Effector CD4-positive, alpha-beta T cell (primary cell): ENCODE measurements around the gene KCNC3.

Experiments used
- DNase-seq: peaks from one replicate; pipeline ENCODE4 v3.0.0-alpha.2; 2020

The KCNC3 gene

DNA sequence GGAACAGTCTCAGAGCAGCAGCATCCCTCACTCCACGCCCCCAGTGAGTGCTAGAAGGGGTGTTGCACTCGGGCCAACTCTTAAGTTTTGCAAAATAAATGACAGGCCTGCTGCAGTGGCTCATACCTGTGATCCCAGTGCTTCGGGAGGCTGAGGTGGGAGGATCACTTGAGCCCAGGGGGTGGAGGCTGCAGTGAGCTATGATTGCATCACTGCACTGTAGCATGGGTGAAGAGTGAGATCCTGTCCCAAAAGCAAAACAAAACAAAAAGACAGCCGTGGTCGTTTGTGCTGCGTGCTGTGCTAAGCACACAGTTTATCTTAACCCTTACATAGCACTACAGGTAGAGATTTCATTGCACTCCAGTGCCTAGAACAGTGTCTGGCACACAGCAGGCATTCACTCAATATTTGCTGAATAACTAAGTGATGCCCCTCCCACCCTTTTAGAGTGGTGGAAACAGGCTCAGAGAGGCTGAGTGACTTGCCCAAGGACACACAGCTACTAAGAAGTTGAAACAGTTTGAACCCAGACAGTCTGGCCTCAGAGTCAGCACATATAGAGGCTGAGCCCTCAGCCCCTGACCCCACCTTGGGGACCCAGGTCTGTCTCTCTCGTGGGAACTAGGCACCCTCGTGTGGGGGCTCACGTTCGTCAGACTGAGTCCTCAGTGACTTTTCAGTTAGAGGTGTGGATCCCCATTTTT lies 18.3 kb downstream of the KCNC3 start:
- DNase-seq, result no peak

DNA sequence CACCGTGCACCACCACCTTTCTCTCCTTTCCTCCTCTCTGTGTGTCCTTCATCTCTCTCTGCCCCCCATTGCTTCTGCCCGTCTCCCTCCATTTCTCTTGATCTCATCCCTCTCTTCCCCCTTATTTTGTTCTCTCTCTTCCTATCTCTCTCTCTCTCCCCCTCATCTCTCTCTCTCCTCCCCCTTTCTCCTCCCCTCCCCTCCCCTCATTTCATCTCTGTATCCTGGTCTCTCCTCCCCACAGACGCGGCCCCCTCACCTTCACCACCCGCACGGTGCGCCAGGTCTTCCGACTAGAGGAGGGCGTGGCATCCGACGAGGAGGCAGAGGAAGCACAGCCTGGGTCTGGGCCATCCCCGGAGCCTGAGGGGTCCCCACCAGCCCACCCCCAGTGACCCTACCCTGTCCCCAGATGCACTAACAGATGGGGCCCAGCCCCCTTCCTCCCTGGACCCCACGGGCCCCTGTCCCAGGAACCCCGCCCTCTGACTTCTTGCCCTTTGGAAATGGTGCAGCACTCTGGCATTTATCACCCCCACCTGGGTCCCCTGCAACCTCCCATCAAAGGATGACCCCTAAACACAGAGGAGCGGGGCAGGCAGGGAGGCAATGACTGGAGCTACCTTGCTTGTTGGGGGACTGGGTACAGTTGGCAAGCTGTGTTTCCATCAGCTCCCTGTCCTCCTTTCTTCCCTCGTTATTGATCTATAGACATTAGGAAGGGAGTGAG lies 19.6 kb downstream of the KCNC3 start:
- DNase-seq, result no peak

DNA sequence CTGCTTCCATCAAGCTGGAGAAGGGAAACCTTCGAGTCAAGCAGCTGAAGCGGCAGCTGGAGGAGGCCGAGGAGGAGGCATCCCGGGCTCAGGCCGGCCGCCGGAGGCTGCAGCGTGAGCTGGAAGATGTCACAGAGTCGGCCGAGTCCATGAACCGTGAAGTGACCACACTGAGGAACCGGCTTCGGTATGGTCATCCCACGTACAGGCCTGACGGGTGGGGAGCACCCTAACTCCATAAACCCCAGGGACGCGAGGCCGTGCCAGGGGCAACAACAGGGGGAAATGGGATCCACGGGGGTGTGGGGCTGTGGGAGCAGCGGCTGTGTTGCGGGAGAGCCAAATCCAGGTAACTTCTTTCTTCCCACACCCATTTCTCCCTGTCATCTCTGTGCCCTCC lies 20.2 kb downstream of the KCNC3 start:
- no peak for DNase-seq

DNA sequence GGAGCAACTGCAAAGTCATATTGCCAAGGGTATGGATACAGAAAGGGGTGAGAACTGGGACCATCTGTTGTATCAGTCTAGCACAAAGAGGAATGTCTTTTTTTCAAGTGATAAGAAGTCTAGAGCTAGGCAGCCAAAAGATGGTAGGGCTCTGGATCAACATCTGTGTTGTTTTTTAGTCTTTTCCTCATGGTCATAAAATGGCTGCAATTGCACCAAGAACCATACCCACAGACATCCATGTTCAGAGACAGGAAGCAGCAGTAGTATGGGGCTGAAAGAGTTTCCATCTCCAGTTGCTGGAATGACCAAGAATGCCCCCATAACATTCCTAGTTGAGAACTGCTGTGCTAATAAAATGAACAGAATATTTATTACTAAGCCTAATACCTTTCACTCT lies 25.6 kb downstream of the KCNC3 start:
- DNase-seq, result no peak

DNA sequence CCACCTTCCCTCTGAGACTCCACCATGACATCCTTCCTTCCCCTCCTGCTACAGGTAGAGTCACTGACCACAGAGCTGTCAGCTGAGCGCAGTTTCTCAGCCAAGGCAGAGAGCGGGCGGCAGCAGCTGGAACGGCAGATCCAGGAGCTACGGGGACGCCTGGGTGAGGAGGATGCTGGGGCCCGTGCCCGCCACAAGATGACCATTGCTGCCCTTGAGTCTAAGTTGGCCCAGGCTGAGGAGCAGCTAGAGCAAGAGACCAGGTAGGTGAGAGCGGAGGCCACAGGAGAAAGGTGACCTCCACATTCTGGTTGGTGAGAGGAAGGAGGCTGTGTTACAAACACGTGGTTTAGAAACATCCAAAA lies 27.6 kb downstream of the KCNC3 start:
- no peak for DNase-seq

DNA sequence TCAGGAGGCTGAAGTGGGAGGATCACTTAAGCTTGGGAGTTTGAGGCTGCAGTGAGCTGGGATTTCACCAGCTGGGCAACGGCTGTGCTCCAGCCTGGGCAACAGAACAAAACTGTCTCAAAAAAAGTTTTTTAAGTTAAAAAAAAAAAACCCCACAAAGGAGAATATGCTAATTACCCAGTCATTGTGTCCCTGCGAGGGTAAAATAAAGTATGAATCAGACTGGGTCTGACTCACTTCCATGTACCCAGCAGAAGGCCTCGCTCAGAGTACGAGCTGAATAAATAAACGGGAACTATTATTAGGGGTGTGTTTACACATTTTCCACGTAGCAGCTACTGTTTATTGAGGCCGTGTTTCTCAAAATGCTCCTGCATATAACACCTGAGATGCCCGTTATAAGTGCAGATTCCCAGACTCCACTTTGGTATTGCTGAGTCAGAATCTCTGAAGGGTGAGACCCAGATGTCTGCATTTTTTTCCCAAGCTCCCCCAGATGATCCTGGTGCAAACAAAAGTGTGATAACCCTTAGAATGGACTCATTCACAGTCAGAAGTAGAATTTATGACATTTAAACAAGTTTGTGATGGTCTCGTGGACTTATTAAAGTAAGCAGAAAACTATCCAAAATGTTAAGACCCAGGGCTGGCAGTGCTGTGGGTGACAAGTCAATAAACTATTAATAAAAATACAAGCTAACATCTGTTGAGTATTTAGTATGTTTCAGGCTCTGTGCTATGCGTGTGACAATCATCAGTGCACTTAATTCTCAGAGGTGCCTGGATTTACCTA lies 28.2 kb downstream of the KCNC3 start:
- no peak for DNase-seq

DNA sequence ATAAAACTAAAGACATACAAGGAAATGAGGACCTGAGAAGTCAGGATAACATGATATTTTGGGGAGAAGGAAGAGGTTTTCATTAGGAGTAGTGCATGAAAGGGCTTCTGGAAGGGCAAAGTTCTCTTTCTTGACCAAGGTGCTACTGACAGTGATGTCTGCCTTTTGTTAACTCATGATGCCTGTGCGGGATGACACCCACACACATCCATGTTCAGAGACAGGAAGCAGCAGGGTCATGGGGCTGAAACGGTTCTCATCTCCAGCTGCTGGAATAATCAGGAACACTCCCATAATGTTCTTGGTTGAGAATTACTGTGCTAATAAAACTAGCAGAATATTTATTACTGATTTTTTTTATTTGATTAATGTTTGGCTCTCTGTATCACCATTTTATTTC lies 29.1 kb downstream of the KCNC3 start:
- no peak for DNase-seq

DNA sequence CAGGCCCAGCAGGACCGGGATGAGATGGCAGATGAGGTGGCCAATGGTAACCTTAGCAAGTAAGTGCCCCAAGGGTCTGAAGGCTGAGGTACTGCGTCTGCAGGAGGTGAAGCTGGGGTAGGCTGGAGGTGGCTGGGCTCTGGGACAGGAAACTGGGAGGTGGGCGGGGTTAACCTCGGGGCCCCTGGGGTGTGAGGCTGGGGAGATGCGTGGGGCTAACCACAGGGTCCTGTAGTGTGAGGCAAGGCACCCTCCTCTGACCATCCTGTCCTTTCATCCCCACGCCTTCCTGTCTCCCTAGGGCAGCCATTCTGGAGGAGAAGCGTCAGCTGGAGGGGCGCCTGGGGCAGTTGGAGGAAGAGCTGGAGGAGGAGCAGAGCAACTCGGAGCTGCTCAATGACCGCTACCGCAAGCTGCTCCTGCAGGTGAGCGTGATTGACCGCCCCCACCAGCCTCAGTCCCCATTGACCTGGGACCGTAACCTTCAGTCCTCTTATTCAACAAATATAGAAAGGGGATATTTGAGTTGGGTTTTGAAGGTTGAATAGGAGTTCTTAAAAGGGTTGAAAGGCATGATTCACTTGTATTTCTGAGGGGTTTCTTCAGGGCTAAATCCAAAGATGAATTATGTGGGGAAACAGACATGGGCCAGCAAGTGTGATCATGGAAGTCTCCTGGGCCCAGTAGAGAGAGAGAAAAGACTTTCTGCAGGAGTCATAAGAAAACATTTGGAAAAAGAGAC lies 35.7 kb downstream of the KCNC3 start:
- DNase-seq, result no peak

DNA sequence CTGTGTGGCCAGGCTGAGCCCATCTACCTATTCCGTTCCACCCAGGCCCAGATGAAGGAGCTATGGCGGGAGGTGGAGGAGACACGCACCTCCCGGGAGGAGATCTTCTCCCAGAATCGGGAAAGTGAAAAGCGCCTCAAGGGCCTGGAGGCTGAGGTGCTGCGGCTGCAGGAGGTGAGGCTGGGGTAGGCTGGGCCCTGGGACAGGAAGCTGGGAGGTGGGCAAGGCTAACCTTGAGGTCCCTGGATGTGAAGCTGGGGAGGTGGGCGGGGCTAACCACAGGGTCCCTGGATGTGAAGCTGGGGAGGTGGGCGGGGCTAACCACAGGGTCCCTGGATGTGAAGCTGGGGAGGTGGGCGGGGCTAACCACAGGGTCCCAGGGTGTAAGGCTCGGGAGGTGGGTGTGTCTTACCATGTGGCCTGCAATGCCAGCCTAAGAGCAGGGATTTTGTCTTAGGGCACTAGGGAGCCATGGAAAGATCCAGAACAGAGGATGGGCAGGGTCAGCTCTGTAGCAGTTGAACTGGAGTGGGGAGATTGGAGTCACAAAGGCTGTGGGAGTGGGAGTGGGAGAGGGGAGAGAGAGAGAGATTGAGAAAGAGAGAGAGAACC lies 36.9 kb downstream of the KCNC3 start:
- no peak for DNase-seq

DNA sequence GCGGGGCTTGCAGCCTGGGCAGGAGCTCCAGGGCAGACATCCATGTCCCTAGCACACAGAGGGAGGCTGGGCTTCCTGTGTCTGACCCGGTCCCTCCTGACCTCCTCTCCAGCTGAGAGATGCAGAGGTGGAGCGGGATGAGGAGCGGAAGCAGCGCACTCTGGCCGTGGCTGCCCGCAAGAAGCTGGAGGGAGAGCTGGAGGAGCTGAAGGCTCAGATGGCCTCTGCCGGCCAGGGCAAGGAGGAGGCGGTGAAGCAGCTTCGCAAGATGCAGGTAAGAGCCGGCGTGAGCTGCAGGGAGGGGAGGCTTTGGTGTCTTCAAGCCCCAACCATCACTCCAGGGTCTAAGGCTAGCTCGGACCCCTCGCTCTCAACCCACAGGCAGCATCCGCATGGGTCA lies 38.4 kb downstream of the KCNC3 start:
- DNase-seq, result no peak

DNA sequence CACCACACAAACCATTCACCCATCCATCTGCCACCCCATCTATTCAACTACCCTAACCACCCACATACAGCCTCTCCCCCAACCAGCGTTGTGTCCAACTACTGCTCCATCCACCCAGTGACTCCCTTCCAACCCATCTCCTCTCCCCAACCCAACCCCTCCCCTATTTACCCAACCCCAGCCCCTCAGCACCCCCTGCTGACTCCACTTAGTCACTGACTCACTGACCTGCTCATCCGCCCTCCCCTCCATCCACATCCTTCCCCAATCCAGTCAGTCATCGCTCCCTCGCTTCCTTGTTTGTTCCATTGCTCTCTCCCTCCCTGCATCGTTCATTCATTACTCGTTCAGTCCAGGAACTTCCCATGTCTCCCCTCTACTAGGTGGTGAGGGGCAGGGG lies 39.2 kb downstream of the KCNC3 start:
- DNase-seq, result no peak

DNA sequence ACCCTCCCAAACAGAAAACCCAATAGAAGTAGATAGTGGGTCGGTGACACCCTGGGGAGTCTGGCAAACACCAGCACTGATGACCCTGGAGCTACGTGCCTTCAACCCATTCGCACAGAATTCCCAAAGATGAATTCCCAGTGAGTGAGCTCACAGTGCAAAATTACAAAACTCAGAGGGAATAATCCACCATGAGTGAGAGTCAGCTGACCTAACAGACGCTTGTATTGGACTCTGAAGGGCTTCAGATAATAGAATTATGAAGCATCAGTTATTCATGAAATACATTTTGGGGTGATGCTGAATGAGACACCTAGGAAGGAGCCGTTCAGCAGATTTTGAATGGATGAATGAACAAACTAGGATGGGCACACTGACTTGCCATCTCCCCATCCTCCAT lies 40.2 kb downstream of the KCNC3 start:
- no peak for DNase-seq

DNA sequence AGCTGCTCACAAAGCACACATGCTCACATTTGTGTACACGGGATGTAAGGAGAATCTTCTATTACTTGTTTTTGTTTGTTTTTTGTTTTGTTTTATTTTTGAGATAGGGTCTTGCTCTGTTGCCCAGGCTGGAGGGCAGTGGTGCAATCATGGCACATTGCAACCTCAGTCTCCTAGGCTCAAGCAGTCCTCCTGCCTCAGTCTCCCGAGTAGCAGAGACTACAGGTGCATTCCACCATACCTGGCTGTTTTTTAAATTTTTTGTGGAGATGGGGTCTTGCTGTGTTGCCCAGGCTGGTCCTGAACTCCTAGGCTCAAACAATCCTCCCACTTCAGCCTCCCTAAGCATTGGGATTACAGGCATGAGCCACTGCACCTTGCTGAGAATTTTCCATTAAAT lies 41.8 kb downstream of the KCNC3 start:
- no peak for DNase-seq

DNA sequence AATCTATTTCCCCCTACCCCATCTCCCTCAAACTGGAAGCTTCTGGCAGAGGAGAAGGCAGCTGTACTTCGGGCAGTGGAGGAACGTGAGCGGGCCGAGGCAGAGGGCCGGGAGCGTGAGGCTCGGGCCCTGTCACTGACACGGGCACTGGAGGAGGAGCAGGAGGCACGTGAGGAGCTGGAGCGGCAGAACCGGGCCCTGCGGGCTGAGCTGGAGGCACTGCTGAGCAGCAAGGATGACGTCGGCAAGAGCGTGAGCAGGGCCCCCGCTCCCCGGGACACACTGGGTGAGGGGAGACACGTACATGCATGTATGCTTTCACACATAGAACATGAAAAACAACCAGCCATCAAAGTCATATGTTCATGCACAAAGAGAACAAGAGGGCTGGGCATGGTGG lies 42.7 kb downstream of the KCNC3 start:
- DNase-seq, result no peak

DNA sequence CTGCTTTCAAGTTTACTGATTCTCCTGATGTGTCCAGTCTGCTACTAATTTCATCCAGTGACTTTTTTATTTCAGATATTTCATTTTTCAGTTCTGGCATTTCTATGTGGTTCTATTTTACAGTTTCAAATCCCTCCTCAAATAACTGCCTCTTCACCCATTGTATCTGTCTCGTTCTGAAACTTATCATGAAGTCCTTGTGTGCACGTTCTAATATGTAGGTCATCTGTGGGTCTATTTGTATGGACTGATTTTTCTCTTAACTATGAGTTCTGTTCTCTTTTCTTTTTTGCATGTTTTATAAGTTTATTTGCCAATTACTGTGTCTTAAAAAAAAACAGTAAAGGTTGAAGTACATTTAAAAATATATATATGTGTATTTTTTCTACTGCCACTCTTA lies 43.3 kb downstream of the KCNC3 start:
- no peak for DNase-seq

DNA sequence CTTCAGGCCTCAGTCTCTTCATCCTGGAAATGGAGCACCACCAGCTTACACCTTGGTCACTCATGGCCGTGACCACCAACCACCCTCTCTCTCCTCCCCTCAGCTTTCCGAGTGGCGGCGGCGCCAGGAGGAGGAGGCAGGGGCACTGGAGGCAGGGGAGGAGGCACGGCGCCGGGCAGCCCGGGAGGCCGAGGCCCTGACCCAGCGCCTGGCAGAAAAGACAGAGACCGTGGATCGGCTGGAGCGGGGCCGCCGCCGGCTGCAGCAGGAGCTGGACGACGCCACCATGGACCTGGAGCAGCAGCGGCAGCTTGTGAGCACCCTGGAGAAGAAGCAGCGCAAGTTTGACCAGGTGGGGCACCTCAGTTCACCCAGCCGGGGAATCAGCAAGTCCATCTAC lies 47.7 kb downstream of the KCNC3 start:
- DNase-seq, result no peak

DNA sequence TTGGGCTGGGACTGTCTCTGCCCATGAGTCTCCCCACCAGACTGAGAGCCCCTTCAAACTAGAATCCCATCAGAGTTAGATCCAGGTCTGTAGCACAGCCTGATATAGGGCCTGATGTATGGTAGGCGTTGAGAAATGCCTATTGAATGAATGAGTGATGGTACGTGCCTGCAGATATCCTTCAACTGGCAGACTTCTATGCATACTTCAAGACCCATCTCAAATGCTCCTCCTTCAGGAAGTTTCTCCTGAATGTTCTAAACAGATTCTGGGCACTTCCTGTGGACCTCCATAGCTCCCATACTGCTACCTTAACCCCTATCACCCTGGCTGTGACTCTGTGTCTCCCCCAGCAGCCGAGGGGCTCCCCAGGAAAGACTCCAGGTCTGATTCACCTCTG lies 48.2 kb downstream of the KCNC3 start:
- DNase-seq, result no peak

DNA sequence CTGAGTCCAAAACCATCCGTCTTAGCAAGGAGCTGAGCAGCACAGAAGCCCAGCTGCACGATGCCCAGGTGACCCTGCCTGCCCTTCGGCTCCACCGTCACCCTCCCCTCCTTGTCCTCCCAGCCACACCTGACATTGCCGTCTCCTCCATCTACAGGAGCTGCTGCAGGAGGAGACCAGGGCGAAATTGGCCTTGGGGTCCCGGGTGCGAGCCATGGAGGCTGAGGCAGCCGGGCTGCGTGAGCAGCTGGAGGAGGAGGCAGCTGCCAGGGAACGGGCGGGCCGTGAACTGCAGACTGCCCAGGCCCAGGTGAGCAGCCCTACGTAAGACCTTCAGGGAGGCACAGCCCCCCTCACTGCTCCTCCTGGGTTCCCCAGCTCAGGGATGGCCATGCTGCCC lies 49.1 kb downstream of the KCNC3 start:
- DNase-seq, result no peak

DNA sequence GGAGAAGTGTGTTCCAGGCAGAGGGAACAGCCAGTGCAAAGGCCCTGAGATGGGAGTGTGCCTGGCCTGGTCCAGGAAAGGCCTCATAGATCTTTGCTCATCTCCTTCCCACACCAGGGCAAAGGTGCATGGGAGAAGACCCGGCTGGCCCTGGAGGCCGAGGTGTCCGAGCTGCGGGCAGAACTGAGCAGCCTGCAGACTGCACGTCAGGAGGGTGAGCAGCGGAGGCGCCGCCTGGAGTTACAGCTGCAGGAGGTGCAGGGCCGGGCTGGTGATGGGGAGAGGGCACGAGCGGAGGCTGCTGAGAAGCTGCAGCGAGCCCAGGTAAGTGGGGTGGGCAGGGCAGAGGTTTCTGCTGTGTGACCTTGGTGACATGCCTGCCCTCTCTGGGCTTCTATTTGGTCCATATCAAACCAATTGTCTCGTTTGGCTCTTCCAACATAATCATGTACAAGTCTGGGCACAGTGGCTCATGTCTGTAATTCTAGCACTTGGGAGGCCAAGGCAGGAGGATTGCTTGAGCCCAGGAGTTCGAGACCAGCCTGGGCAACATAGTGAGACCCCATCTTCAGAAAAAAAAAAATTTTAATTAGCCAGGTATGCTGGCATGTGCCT lies 51.1 kb downstream of the KCNC3 start:
- no peak for DNase-seq

DNA sequence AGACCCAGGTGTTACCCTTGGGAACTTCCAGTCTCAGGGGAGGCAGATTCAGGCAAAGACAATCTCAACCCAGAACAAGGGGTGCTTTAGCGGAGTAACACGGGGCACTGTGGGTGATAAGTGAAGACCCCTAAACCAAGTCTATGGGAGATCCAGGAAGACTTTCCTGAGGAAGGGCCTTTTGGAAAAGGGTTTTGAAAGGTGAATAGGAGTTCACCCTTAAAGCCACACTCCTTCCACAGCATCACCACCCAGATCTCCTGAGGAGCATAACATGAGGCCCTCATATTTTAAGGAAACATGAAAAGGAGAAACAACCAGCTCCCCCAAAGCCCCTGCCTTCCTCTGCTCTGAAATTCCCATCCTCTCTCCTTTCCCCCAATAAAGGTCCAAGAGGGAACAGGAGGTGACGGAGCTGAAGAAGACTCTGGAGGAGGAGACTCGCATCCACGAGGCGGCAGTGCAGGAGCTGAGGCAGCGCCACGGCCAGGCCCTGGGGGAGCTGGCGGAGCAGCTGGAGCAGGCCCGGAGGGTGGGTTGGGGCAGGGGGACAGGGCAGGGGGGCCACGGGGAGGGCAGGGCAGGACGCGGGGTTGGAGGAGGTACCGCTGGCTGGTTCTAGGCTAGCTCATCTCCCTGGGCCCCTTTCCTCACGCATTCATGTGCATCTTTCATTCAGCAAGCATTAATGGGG lies 52.7 kb downstream of the KCNC3 start:
- DNase-seq, result no peak

DNA sequence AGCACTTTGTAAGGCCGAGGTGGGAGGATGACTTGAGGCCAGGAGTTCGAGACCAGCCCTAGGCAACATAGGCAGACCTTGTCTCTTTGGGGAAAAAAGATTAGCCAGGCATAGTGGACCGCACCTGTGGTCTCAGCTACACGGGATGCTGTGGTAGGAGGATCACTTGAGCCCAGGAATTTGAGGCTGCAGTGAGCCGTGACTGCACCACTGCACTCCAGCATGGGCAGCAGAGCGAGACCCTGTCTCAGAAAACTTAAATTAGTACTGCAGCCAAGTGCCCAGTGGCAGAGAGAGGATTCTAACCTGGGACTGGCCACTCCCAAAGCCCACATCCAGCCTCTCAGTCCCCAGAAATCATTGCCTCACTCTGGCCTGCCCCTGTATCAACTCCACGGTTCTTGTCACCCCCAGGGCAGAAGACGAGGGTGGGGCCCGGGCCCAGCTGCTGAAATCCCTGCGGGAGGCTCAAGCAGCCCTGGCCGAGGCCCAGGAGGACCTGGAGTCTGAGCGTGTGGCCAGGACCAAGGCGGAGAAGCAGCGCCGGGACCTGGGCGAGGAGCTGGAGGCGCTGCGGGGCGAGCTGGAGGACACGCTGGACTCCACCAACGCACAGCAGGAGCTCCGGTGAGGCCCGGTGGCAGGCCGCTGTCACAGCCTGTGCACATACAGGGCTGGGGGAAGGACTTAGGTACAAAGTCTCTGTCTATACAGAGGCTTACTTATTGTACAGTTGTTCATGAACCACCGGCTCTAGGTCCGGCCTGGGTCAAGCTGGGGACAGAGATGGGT lies 53.4 kb downstream of the KCNC3 start:
- no peak for DNase-seq
